Mammary epithelial cell (primary cell): ENCODE measurements around the gene MAN1A2.

ENCODE experiments used
- CTCF ChIP-seq, 2 donors: IDR thresholded peaks in 1 of 2; conservative IDR thresholded peaks in 1 of 2; 2 replicates each; pipeline ENCODE4 v1.5.1; 2011 to 2012; ENCODE audit warnings: inconsistent platforms in 2 of 2, low read length in 2 of 2, mild to moderate bottlenecking in 2 of 2, control low read depth in 1 of 2, low read depth in 1 of 2; ENCODE audit not compliant: insufficient read depth in 1 of 2; ENCODE audit errors: extremely low read depth in 1 of 2
- EZH2 ChIP-seq: IDR thresholded peaks from 2 replicates; pipeline ENCODE4 v1.6.1; 2012; ENCODE audit warnings: low read length, inconsistent platforms, borderline replicate concordance

DNA sequence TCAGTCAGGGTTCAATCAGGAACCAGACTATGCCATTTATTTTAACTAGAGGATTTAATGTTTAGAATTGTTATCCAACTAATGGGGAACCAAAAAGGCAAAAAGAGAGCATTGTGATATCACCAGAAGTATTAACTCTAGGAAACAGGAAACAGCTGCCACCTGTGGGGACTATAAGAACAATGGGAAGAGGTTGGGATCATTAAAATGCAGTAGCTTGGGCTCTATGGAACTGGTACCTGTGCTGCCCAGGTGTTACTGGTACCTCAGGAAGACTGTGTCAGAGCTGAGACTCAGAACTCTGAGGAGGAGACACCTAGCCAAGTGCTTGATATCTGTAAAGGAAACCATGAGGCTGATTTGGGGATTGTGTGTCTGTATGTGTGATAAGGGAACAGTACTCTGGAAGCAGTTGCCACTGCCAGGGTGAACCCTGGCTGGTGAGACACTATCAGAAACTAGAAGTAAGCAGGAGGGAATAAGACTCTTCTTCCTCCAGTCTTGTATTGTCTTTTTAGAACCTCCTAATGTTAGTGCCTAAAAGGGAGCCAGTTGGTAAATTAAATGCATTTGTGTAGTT lies 49.4 kb downstream of the MAN1A2 start:
- TF ChIP-seq CTCF (conservative IDR thresholded peaks at IDR 0.05 in 1 of 2, IDR thresholded peaks at IDR 0.05 in 1 of 2; ENCODE audit: extremely low read depth in 1 of 2, insufficient read depth in 1 of 2, low read depth in 1 of 2, low read length in 2 of 2) (no peak), EZH2 (no peak)
